Measurements from ENCODE around the gene PANK2. TPM values are rescaled to one million over a fixed set of nuclear protein-coding genes. Genes with fewer than 3 reads are reported as not detected.

Gene PANK2
- total RNA-seq, 1 experiment from 2014 or later, result 41.6 TPM

DNA sequence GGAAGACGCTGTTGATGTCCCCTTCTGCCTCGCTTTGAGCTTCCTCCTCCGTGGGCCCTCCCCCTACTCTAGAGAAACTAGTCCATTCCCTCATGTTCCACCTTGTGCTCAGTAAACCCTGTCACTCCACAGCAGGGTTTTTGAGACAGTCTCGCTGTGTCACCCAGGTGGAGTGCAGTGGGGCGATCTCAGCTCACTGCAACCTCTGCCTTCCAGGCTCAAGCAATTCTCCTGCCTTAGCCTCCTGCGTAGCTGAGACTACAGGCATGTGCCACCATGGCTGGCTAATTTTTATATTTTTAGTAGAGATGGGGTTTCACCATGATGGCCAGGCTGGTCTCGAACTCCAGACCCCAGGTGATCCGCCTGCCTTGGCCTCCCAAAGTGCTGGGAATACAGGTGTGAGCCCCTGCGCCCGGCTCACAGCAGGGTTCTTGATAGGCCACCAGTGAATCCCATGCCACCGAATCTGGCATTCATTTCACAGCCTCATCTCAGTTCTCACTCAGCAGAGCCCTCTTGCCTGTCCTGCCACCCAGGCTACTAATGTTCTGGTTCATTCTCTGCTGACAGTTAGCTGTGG is 36.0 kb downstream of the PANK2 start:
- ChIA-PET RAD21 (ENCODE audit: low non-redundant PET in 1 of 2, low total read pairs in 2 of 2, uncharacterized antibody in 2 of 2, unreplicated experiment in 2 of 2) (no interaction called here), CTCF (no interaction called here), POLR2A (no interaction called here)
- Histone ChIP-seq H3K9ac (ENCODE audit: low read length) (no peak overlapping the region), H3K27ac (ENCODE audit: low read depth, low read length) (no peak overlapping the region), H3K4me1 (ENCODE audit: control insufficient read depth in 1 of 2, insufficient read depth in 2 of 2, low read length in 2 of 2) (no peaks in the 10 kb centered on the region), H2AFZ (ENCODE audit: low read depth, low read length, poor library complexity, severe bottlenecking) (no peak overlapping the region), H3K36me3 (ENCODE audit: control insufficient read depth in 1 of 2, insufficient read depth in 2 of 2, low read length in 2 of 2) (peaks cover 16 to 20% of the 10 kb centered on the region in 2 experiments; a peak in 3 of 4 replicates), H3K79me2 (ENCODE audit: insufficient read depth, low read length) (peaks cover 15% of the 10 kb centered on the region), H3K9me2 (ENCODE audit: insufficient read depth) (no peaks in the 10 kb centered on the region), H3K27me3 (ENCODE audit: insufficient read depth, low read length) (no peaks in the 10 kb centered on the region), H3K4me2 (ENCODE audit: low read length) (no peak overlapping the region), H3K4me3 (replicated peaks in 1 of 2; ENCODE audit: low read depth in 1 of 2, low read length in 2 of 2) (no peak overlapping the region), H4K20me1 (ENCODE audit: insufficient read depth) (no peaks in the 10 kb centered on the region), H3K9me3 (ENCODE audit: control insufficient read depth in 1 of 2, insufficient read depth in 1 of 2, low read depth in 1 of 2, low read length in 2 of 2) (no peaks in the 10 kb centered on the region)
- ATAC-seq (no peak), DNase-seq (ENCODE audit: low read depth, low spot score) (no peak)
- intact Hi-C loops (cut with micrococcal nuclease), result no loop called here
- TF ChIP-seq POLR2AphosphoS5 (IDR thresholded peaks at IDR 0.05; ENCODE audit: low read depth, low read length), result no peak
- TF ChIP-seq CBX3 (IDR thresholded peaks at IDR 0.05; ENCODE audit: low read depth), result no peak
- no peak for TF ChIP-seq ZFX (IDR thresholded peaks at IDR 0.05)
- TF ChIP-seq RAD21 (IDR thresholded peaks at IDR 0.05; ENCODE audit: low read depth), result no peak
- TF ChIP-seq, protein P1, sequence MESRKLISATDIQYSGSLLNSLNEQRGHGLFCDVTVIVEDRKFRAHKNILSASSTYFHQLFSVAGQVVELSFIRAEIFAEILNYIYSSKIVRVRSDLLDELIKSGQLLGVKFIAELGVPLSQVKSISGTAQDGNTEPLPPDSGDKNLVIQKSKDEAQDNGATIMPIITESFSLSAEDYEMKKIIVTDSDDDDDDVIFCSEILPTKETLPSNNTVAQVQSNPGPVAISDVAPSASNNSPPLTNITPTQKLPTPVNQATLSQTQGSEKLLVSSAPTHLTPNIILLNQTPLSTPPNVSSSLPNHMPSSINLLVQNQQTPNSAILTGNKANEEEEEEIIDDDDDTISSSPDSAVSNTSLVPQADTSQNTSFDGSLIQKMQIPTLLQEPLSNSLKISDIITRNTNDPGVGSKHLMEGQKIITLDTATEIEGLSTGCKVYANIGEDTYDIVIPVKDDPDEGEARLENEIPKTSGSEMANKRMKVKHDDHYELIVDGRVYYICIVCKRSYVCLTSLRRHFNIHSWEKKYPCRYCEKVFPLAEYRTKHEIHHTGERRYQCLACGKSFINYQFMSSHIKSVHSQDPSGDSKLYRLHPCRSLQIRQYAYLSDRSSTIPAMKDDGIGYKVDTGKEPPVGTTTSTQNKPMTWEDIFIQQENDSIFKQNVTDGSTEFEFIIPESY (IDR thresholded peaks at IDR 0.05; ENCODE audit: extremely low read depth, insufficient replicate concordance, low read length), result no peak
- TF ChIP-seq, protein P2, sequence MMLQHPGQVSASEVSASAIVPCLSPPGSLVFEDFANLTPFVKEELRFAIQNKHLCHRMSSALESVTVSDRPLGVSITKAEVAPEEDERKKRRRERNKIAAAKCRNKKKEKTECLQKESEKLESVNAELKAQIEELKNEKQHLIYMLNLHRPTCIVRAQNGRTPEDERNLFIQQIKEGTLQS (IDR thresholded peaks at IDR 0.05), result no peak
- TF ChIP-seq EZH2phosphoT487 (IDR thresholded peaks at IDR 0.05; ENCODE audit: borderline replicate concordance), result no peak
- TF ChIP-seq SRF (IDR thresholded peaks at IDR 0.05; ENCODE audit: low read depth), result no peak
- TF ChIP-seq ZNF274 (IDR thresholded peaks at IDR 0.05; ENCODE audit: low read depth, low read length), result no peak
- no peak for TF ChIP-seq SP1 (IDR thresholded peaks at IDR 0.05; ENCODE audit: low read depth)
- TF ChIP-seq, protein P3, sequence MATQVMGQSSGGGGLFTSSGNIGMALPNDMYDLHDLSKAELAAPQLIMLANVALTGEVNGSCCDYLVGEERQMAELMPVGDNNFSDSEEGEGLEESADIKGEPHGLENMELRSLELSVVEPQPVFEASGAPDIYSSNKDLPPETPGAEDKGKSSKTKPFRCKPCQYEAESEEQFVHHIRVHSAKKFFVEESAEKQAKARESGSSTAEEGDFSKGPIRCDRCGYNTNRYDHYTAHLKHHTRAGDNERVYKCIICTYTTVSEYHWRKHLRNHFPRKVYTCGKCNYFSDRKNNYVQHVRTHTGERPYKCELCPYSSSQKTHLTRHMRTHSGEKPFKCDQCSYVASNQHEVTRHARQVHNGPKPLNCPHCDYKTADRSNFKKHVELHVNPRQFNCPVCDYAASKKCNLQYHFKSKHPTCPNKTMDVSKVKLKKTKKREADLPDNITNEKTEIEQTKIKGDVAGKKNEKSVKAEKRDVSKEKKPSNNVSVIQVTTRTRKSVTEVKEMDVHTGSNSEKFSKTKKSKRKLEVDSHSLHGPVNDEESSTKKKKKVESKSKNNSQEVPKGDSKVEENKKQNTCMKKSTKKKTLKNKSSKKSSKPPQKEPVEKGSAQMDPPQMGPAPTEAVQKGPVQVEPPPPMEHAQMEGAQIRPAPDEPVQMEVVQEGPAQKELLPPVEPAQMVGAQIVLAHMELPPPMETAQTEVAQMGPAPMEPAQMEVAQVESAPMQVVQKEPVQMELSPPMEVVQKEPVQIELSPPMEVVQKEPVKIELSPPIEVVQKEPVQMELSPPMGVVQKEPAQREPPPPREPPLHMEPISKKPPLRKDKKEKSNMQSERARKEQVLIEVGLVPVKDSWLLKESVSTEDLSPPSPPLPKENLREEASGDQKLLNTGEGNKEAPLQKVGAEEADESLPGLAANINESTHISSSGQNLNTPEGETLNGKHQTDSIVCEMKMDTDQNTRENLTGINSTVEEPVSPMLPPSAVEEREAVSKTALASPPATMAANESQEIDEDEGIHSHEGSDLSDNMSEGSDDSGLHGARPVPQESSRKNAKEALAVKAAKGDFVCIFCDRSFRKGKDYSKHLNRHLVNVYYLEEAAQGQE (IDR thresholded peaks at IDR 0.05; ENCODE audit: low read depth), result no peak
- TF ChIP-seq TCF7L2 (IDR thresholded peaks at IDR 0.05; ENCODE audit: borderline replicate concordance, extremely low read depth, insufficient read depth, insufficient read length), result no peak
- no TSS peak for BruUV-seq (replicated peaks)
